H1 (cell line): ENCODE data around the gene KCTD17. TPM values are rescaled to one million over a fixed set of nuclear protein-coding genes. Genes with fewer than 3 reads are reported as not detected.

Experiments used
- CTCF ChIA-PET: fragments of 300-600 bp; sonication (Branson Sonifier 250); formaldehyde crosslinking; loops from one replicate; lab custom pipeline; 2021; ENCODE audit not compliant: partially characterized antibody; lab: Charles Lee
- POLR2A ChIA-PET: fragments of 300-600 bp; sonication (Branson Sonifier 250); formaldehyde crosslinking; loops from one replicate; lab custom pipeline; 2021; ENCODE audit warnings: inconsistent platforms; ENCODE audit not compliant: partially characterized antibody; lab: Charles Lee
- DNase-seq, 2 experiments: peaks; one replicate each; pipeline versions ENCODE4 v3.0.0 to v3.0.0-alpha.2; 2010 to 2022; ENCODE audit warnings: low spot score in 2 of 2, low read depth in 1 of 2, mixed read lengths in 1 of 2
- FAIRE-seq: peaks from 2 replicates; lab custom pipeline; 2011; peaks lifted over from hg19 to GRCh38; lab: Jason Lieb, UNC
- H2AFZ ChIP-seq: 2 replicates; pipeline ENCODE4 v1.8.1; 2012; ENCODE audit warnings: low read length, inconsistent platforms
- H2AK5ac ChIP-seq: 2 replicates; pipeline ENCODE4 v1.6.1; 2013; ENCODE audit warnings: low read depth, low read length
- H2BK120ac ChIP-seq: replicated peaks from 2 replicates; pipeline ENCODE3; 2013; ENCODE audit warnings: low read depth, low read length, inconsistent platforms
- H2BK12ac ChIP-seq: 2 replicates; pipeline ENCODE4 v1.6.1; 2013; ENCODE audit warnings: low read depth, low read length
- H2BK15ac ChIP-seq: 2 replicates; pipeline ENCODE4 v1.6.1; 2013; ENCODE audit warnings: low read length
- H2BK20ac ChIP-seq: 2 replicates; pipeline ENCODE4 v1.6.1; 2013; ENCODE audit warnings: low read length
- H2BK5ac ChIP-seq: 2 replicates; pipeline ENCODE4 v1.6.1; 2013; ENCODE audit warnings: low read depth, low read length
- H3K14ac ChIP-seq: 2 replicates; pipeline ENCODE4 v1.6.1; 2013; ENCODE audit warnings: inconsistent platforms; ENCODE audit not compliant: insufficient read length
- H3K18ac ChIP-seq: 2 replicates; pipeline ENCODE4 v1.6.1; 2013; ENCODE audit warnings: low read length; ENCODE audit errors: extremely low read depth
- H3K23ac ChIP-seq: 2 replicates; pipeline ENCODE4 v1.6.1; 2013; ENCODE audit warnings: inconsistent platforms; ENCODE audit not compliant: insufficient read length
- H3K23me2 ChIP-seq: 2 replicates; pipeline ENCODE4 v1.6.1; 2013; ENCODE audit warnings: low read depth, low read length
- H3K27ac ChIP-seq: 2 replicates; pipeline ENCODE4 v1.6.1; 2011; ENCODE audit warnings: low read depth, low read length, inconsistent platforms
- H3K27me3 ChIP-seq, 4 experiments: replicated peaks in 1 of 4; 1 replicate in 1 of 4; 2 replicates in 3 of 4; pipeline versions ENCODE4 v1.6.1 to v1.8.1; 2011 to 2013; ENCODE audit warnings: low read length in 3 of 4, mild to moderate bottlenecking in 3 of 4, inconsistent platforms in 2 of 4, mixed read lengths in 2 of 4, moderate library complexity in 1 of 4; ENCODE audit not compliant: control insufficient read depth in 3 of 4, insufficient read depth in 3 of 4; ENCODE audit errors: extremely low read depth in 1 of 4
- H3K36me3 ChIP-seq, 4 experiments: 2 replicates each; pipeline versions ENCODE4 v1.6.1 to v1.8.1; 2011 to 2013; ENCODE audit warnings: mild to moderate bottlenecking in 4 of 4, low read length in 3 of 4, moderate library complexity in 2 of 4, control low read depth in 1 of 4, inconsistent platforms in 1 of 4; ENCODE audit not compliant: insufficient read depth in 4 of 4, control insufficient read depth in 2 of 4
- H3K4ac ChIP-seq: replicated peaks from 2 replicates; pipeline ENCODE3; 2013; ENCODE audit warnings: low read length, low read depth, mixed read lengths, inconsistent platforms; ENCODE audit not compliant: insufficient read length
- H3K4me1 ChIP-seq, 4 experiments: replicated peaks in 1 of 4; 1 replicate in 1 of 4; 2 replicates in 3 of 4; pipeline versions ENCODE4 v1.6.1 to v1.8.1; 2011 to 2013; ENCODE audit warnings: low read length in 3 of 4, inconsistent platforms in 2 of 4, mixed read lengths in 1 of 4; ENCODE audit not compliant: insufficient read depth in 4 of 4, control insufficient read depth in 3 of 4
- H3K4me2 ChIP-seq, 2 experiments: 2 replicates each; pipeline versions ENCODE4 v1.6.1 to v1.8.1; 2011 to 2013; ENCODE audit warnings: low read depth in 2 of 2, low read length in 2 of 2, control low read depth in 1 of 2, inconsistent platforms in 1 of 2, mild to moderate bottlenecking in 1 of 2; ENCODE audit not compliant: insufficient read depth in 1 of 2
- H3K4me3 ChIP-seq, 4 experiments: fragments of 200-600, 300-600 bp in 1 of 4; sonication (generic), shearing (Covaris generic), sonication (Bioruptor Twin) in 1 of 4; 2 replicates each; pipeline versions ENCODE4 v1.5.1 to v1.8.1; 2011 to 2016; ENCODE audit warnings: low read length in 4 of 4, low read depth in 3 of 4, control low read depth in 2 of 4, inconsistent platforms in 2 of 4, mild to moderate bottlenecking in 2 of 4, mixed read lengths in 1 of 4, moderate library complexity in 1 of 4; ENCODE audit not compliant: insufficient read depth in 2 of 4; ENCODE audit errors: extremely low read depth in 1 of 4
- H3K56ac ChIP-seq: replicated peaks from 2 replicates; pipeline ENCODE3; 2013; ENCODE audit warnings: low read depth, mild to moderate bottlenecking, mixed read lengths, low read length, inconsistent platforms; ENCODE audit not compliant: insufficient read length
- H3K79me1 ChIP-seq: 2 replicates; pipeline ENCODE4 v1.6.1; 2013; ENCODE audit warnings: low read depth, low read length, control low read depth
- H3K79me2 ChIP-seq, 2 experiments: 2 replicates each; pipeline versions ENCODE4 v1.6.1 to v1.8.1; 2012 to 2013; ENCODE audit warnings: low read length in 2 of 2, mild to moderate bottlenecking in 2 of 2, inconsistent platforms in 1 of 2; ENCODE audit not compliant: insufficient read depth in 2 of 2, control insufficient read depth in 1 of 2
- H3K9ac ChIP-seq, 4 experiments: replicated peaks in 1 of 4; 1 replicate in 1 of 4; 2 replicates in 3 of 4; pipeline versions ENCODE4 v1.6.1 to v1.8.1; 2011 to 2013; ENCODE audit warnings: low read depth in 3 of 4, low read length in 3 of 4, control low read depth in 2 of 4, mild to moderate bottlenecking in 2 of 4, moderate library complexity in 2 of 4, inconsistent platforms in 1 of 4; ENCODE audit errors: extremely low read depth in 1 of 4
- H3K9me3 ChIP-seq, 2 experiments: 2 replicates each; pipeline versions ENCODE4 v1.6.1 to v1.8.1; 2012 to 2013; ENCODE audit warnings: mild to moderate bottlenecking in 2 of 2, moderate library complexity in 2 of 2, control low read depth in 1 of 2, inconsistent platforms in 1 of 2, low read depth in 1 of 2, low read length in 1 of 2, mixed read lengths in 1 of 2; ENCODE audit not compliant: insufficient read depth in 2 of 2
- H4K20me1 ChIP-seq, 2 experiments: replicated peaks in 1 of 2; 2 replicates each; pipeline versions ENCODE3 to v1.8.1; 2011 to 2013; ENCODE audit warnings: inconsistent platforms in 2 of 2, low read length in 2 of 2, mild to moderate bottlenecking in 1 of 2; ENCODE audit not compliant: insufficient read depth in 2 of 2, control insufficient read depth in 1 of 2
- H4K5ac ChIP-seq: 2 replicates; pipeline ENCODE4 v1.6.1; 2013; ENCODE audit warnings: low read length, low read depth, mixed read lengths, inconsistent platforms; ENCODE audit not compliant: insufficient read length
- H4K8ac ChIP-seq: 2 replicates; pipeline ENCODE4 v1.8.0; 2013; ENCODE audit warnings: mild to moderate bottlenecking, moderate library complexity, low read length, inconsistent platforms; ENCODE audit not compliant: insufficient read depth; ENCODE audit errors: extremely low read depth
- H4K91ac ChIP-seq: replicated peaks from 2 replicates; pipeline ENCODE3; 2013; ENCODE audit warnings: low read length, mixed read lengths, inconsistent platforms; ENCODE audit not compliant: insufficient read length
- ATF3 ChIP-seq: IDR thresholded peaks from 2 replicates; pipeline ENCODE4 v1.6.1; 2011; ENCODE audit warnings: low read depth, mild to moderate bottlenecking, low read length; ENCODE audit not compliant: insufficient read depth
- BACH1 ChIP-seq: IDR thresholded peaks from 2 replicates; pipeline ENCODE4 v1.6.1; 2012; ENCODE audit warnings: low read length, improper control_type of control experiment
- BRCA1 ChIP-seq: IDR thresholded peaks from 2 replicates; pipeline ENCODE4 v1.6.1; 2012; ENCODE audit warnings: low read depth, low read length, improper control_type of control experiment
- FOSL1 ChIP-seq: IDR thresholded peaks from 2 replicates; pipeline ENCODE4 v1.6.1; 2011; ENCODE audit warnings: mild to moderate bottlenecking, low read depth, low read length, moderate library complexity; ENCODE audit not compliant: insufficient read depth
- PHF8 ChIP-seq: fragments of 200-600 bp; sonication (generic); conservative IDR thresholded peaks from 2 replicates; pipeline ENCODE4 v1.7.1; 2012; ENCODE audit warnings: low read depth, mild to moderate bottlenecking, inconsistent platforms, low read length, moderate library complexity
- RNF2 ChIP-seq: fragments of 200-900, 300-1000 bp; sonication (generic); IDR thresholded peaks from 2 replicates; pipeline ENCODE4 v1.7.1; 2016; ENCODE audit warnings: borderline replicate concordance, low read depth, mild to moderate bottlenecking, antibody characterized with exemption, low read length; ENCODE audit not compliant: poor library complexity, severe bottlenecking; ENCODE audit errors: missing control alignments
- SIN3A ChIP-seq, 2 experiments: IDR thresholded peaks in 1 of 2; conservative IDR thresholded peaks in 1 of 2; 2 replicates each; pipeline ENCODE4 v1.6.1; 2011 to 2012; ENCODE audit warnings: low read length in 2 of 2, improper control_type of control experiment in 1 of 2, low read depth in 1 of 2, mild to moderate bottlenecking in 1 of 2
- WGBS, 2 experiments: shearing (Covaris generic) in 1 of 2; methylation state at CpG; one replicate each; pipeline versions ENCODE4 v1.1.6 to v1.1.7; 2013 to 2015; ENCODE audit warnings: low lambda C conversion rate in 2 of 2, mixed read lengths in 2 of 2, inconsistent platforms in 1 of 2, low coverage in 1 of 2, missing lambda C conversion rate in 1 of 2; ENCODE audit not compliant: insufficient replicate concordance in 2 of 2, insufficient coverage in 1 of 2, insufficient read length in 1 of 2; ENCODE audit errors: extremely low coverage in 1 of 2, missing lambda C conversion rate in 1 of 2; 5-methylcytosine and 5-hydroxymethylcytosine counted together
- polyA plus RNA-seq, 7 experiments: library from polyadenylated mRNA; depleted of rRNA in 3 of 7; stranded (reverse) in 5 of 7; unstranded in 2 of 7; fragments of >200 nt in 5 of 7; fragments of 200-250 nt in 2 of 7; gene quantifications; 1 replicate in 5 of 7; 2 replicates in 1 of 7; 4 replicates in 1 of 7; pipeline versions ENCODE4 v1.2.1 to v1.2.3, GENCODE V29; 2011 to 2013; ENCODE audit warnings: missing spikeins in 2 of 7, mixed read lengths in 2 of 7
- total RNA-seq: library from RNA; stranded (reverse); fragmentation: NEBNext Ultra II Directional; extraction: Animal tissue kit (Norgen Biotek cat#: 25700); gene quantifications from 2 replicates; pipeline ENCODE4 v1.2.1, GENCODE V29; 2021

Gene KCTD17
- total and polyA plus RNA-seq, 2 of the 8 experiments (the other 6 are each of a cell fraction or from before 2014, with no cell fraction given), result 39.4 to 44.0 TPM

- Histone ChIP-seq H3K23ac (no peak overlapping the region), H3K4me2 (no peak overlapping the region), H3K4me3 (no peak overlapping the region), H3K79me2 (no peaks in the 10 kb centered on the region), H3K27me3 (no peaks in the 10 kb centered on the region; a peak in 3 of 7 replicates), H3K4ac (no peak overlapping the region), H4K8ac (no peak overlapping the region), H2BK12ac (no peak overlapping the region), H3K4me1 (peaks cover 0 to 10% (median 7%) of the 10 kb centered on the region in 4 experiments; a peak in 5 of 7 replicates), H3K9ac (no peak overlapping the region), H3K36me3 (peaks cover 0 to 10% (median 2%) of the 10 kb centered on the region in 4 experiments; a peak in 3 of 8 replicates), H2BK120ac (no peak overlapping the region), H3K23me2 (peaks cover 5% of the 10 kb centered on the region; the same call in 1 of the 2 replicates), H2BK20ac (no peak overlapping the region), H3K14ac (no peak overlapping the region), H2BK15ac (no peak overlapping the region), H3K79me1 (no peaks in the 10 kb centered on the region), H4K5ac (no peak overlapping the region), H2AFZ (no peak overlapping the region), H4K91ac (no peak overlapping the region), H4K20me1 (peaks cover 0 to 12% of the 10 kb centered on the region in 2 experiments), H3K18ac (no peak overlapping the region), H3K9me3 (no peaks in the 10 kb centered on the region), H3K27ac (no peak overlapping the region), H2AK5ac (no peak overlapping the region), H2BK5ac (no peak overlapping the region), H3K56ac (no peak overlapping the region)
- CTCF ChIA-PET, result interaction anchor here (1.0 to 3.3 kb wide), 8 partner anchors 9 to 198 kb away, joined by 3 to 27 read pairs (median 4); no protein-coding TSS in a partner anchor
- WGBS, 2 experiments, result 89% methylated on average over 20 of the region's 20 CpGs; no CpG with 5 or more reads in 1 of the 2 experiments
- FAIRE-seq, result no peak
- POLR2A ChIA-PET, result interaction anchor here (0.9 to 1.1 kb wide), 2 partner anchors 18 to 35 kb away, joined by 3 to 4 read pairs; no protein-coding TSS in a partner anchor
- DNase-seq, result no peak
- no peak for TF ChIP-seq PHF8
- TF ChIP-seq BRCA1, result no peak
- no peak for TF ChIP-seq FOSL1
- TF ChIP-seq SIN3A (conservative IDR thresholded peaks at IDR 0.05 in 1 of 2, IDR thresholded peaks at IDR 0.05 in 1 of 2; ENCODE audit: low read depth in 1 of 2, low read length in 2 of 2), result no peak
- no peak for TF ChIP-seq ATF3
- TF ChIP-seq BACH1, result no peak
- no peak for TF ChIP-seq RNF2
Observed at GRCh38 chr22:37054600-37055365, 3.2 kb downstream of the KCTD17 start.
